ENCODE measurements around the gene CALML5.

CALML5 gene

GRCh38 chr10:5467207-5467535 lies 32.2 kb downstream of the CALML5 start:
- no peak overlapping the region for H3K4me3 ChIP-seq (ENCODE audit: low read depth, low read length)

- H3K4me3 ChIP-seq (ENCODE audit: low read depth, low read length): no peak overlapping the region
These were observed 32.7 kb downstream of the CALML5 start for GRCh38 chr10:5466451-5467206.

- no peak overlapping the region for H3K4me3 ChIP-seq (ENCODE audit: low read depth, low read length)
These were observed 33.4 kb downstream of the CALML5 start for GRCh38 chr10:5465976-5466450.

- no peak overlapping the region for H3K4me3 ChIP-seq (ENCODE audit: low read depth, low read length)
These were observed 34.8 kb downstream of the CALML5 start for GRCh38 chr10:5464546-5464945.

- H3K4me3 ChIP-seq (ENCODE audit: low read depth, low read length): no peak overlapping the region
These were observed 36.5 kb downstream of the CALML5 start for GRCh38 chr10:5462841-5463293.

- H3K4me3 ChIP-seq (ENCODE audit: low read depth, low read length): no peak overlapping the region
These were observed 37.2 kb downstream of the CALML5 start for GRCh38 chr10:5461914-5462840.

GRCh38 chr10:5461203-5461588 lies 38.2 kb downstream of the CALML5 start:
- H3K4me3 ChIP-seq (ENCODE audit: low read depth, low read length): no peak overlapping the region

GRCh38 chr10:5460468-5461202 lies 38.7 kb downstream of the CALML5 start:
- H3K4me3 ChIP-seq (ENCODE audit: low read depth, low read length): no peak overlapping the region

GRCh38 chr10:5458949-5459747 lies 40.2 kb downstream of the CALML5 start:
- H3K4me3 ChIP-seq (ENCODE audit: low read depth, low read length): no peak overlapping the region

- H3K4me3 ChIP-seq (ENCODE audit: low read depth, low read length): no peak overlapping the region
These were observed 40.9 kb downstream of the CALML5 start for GRCh38 chr10:5458425-5458824.

GRCh38 chr10:5457741-5458140 lies 41.6 kb downstream of the CALML5 start:
- H3K4me3 ChIP-seq (ENCODE audit: low read depth, low read length): no peak overlapping the region

GRCh38 chr10:5456563-5456962 lies 42.8 kb downstream of the CALML5 start:
- H3K4me3 ChIP-seq (ENCODE audit: low read depth, low read length): no peak overlapping the region

GRCh38 chr10:5453749-5454489 lies 45.5 kb downstream of the CALML5 start:
- no peak overlapping the region for H3K4me3 ChIP-seq (ENCODE audit: low read depth, low read length)

GRCh38 chr10:5450605-5451384 lies 48.6 kb downstream of the CALML5 start:
- H3K4me3 ChIP-seq (ENCODE audit: low read depth, low read length): no peak overlapping the region

GRCh38 chr10:5449823-5450222 lies 49.5 kb downstream of the CALML5 start:
- no peak overlapping the region for H3K4me3 ChIP-seq (ENCODE audit: low read depth, low read length)

GRCh38 chr10:5449227-5449626 lies 50.1 kb downstream of the CALML5 start:
- no peak overlapping the region for H3K4me3 ChIP-seq (ENCODE audit: low read depth, low read length)
